GM18508 (cell line): Measurements from ENCODE around the gene GIPR.
"Not testable (repeated sequence)": the region's sequence is repeated elsewhere in the genome, so short reads cannot be mapped to it uniquely, and the experiment has no call there.

Experiments used
- ATAC-seq: cut with Tn5 transposase; IDR thresholded peaks from one replicate; pipeline ENCODE4 v1.9.1; 2021; ENCODE audit warnings: moderate number of reproducible peaks; ENCODE audit not compliant: insufficient read depth, unreplicated experiment

The GIPR gene, protein sequence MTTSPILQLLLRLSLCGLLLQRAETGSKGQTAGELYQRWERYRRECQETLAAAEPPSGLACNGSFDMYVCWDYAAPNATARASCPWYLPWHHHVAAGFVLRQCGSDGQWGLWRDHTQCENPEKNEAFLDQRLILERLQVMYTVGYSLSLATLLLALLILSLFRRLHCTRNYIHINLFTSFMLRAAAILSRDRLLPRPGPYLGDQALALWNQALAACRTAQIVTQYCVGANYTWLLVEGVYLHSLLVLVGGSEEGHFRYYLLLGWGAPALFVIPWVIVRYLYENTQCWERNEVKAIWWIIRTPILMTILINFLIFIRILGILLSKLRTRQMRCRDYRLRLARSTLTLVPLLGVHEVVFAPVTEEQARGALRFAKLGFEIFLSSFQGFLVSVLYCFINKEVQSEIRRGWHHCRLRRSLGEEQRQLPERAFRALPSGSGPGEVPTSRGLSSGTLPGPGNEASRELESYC

DNA sequence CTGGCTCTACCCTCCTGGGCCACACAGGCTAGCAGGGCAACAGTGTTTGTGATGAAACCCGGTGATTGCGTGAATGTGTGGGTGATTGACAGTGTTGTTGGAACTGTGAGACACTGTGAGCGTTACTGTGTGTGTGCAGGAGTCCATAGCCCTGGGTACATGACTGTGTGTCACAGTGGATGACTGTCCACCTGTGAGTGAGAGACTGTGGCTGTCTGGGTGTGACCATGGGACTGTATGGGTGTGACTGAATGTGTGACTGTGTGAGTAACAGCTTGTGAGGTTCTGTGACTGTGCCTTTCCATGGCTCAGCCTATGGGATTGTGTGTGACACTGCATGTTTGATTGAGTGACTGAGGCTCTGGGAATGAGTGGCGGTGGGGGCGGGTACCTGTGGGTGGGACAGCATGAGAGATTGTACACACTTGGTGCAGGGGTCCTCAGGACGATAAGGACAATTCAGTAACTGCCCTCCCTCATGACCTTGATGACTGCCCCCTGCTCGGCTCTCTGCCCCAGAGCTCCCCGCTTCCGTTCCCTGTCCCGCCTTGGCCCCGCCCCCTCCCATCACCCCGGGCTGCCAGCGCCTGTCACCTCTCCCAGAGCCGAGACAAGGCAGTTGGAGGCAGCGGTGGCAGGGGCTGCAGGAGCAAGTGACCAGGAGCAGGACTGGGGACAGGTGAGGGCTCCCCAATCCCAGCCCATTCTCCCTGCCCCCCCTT, at the start of gene GIPR:
Gene GIPR (plus strand): TSS at position 602 of the 722 bp plus-strand sequence. CDS start 1,300 bp downstream, outside the sequence.
- ATAC-seq = no peak

DNA sequence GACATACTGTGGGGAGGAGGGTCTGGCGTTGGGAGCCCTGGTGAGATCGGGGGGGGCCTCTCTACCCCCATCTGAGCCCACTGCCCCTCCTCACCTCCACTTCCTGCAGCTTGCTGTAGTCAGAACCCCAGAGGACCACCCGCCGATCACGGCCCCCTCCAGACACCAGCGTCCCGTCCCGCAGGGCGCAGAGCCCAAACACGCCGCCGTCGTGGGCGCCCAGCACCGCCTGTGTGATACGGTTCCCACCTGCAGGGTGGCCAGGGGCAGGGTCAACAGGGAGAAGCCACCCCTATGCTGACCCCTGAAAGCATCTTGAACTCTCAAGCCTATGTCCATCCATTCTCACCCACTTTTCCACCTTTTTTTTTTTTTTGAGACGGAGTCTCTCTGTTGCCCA, 46.6 kb upstream of the GIPR start:
- no peak for ATAC-seq

DNA sequence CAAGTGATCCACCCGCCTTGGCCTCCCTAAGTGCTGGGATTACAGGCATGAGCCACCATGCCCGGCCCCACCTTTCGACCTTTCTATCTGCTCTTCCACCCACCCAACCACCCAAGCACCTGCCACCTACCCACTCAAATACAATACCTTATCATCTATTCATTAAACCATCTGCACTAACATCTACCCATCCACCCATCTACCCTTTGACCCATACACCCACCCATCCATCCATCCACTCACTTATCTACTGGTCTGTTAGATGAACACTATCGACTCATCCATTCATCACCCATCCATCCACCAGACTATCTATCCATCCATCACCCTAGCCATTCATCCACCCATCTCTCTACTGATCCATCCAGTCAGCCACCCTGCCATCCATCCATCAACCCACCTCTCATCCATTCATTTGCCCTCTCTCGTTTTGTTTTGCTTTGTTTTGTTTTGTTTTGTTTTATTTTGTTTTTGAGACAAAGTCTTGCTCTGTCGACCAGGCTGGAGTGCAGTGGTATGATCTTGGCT, 46.0 kb upstream of the GIPR start:
- ATAC-seq = no peak

DNA sequence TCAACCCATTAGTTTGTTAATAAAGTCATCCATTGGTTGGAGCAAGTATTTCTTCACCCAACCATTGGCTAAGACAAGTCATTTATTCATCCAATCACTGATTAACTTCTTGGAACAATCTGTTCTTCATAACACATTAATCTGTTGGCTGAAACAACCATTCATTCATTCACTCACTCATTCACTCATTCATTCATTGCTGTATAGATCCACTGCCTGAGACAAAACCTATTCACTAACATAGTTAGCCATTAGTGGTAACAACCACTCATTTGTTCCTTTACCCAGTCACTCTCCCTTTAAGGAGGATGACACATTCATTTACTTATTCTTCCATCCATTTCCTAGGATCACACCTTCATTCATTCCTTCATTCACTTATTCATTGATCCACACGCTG, 44.0 kb upstream of the GIPR start:
- ATAC-seq = no peak

DNA sequence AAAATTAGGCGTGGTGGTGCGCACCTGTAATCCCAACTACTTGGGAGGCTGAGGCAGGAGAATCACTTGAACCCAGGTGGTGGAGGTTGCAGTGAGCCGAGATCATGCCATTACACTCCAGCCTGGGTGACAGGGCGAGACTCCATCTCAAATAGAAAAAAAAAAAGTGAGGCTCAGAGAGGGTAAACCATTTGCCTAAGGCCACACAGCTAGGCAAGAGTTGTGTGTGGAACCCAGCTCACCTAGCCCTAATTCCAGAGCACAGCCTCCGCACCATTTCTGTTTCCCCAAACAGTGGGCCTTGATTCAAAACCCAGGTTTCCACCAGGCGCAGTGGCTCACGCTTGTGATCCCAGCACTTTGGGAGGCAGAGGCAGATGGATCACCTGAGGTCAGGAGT, 39.8 kb upstream of the GIPR start:
- ATAC-seq = not testable (repeated sequence)

DNA sequence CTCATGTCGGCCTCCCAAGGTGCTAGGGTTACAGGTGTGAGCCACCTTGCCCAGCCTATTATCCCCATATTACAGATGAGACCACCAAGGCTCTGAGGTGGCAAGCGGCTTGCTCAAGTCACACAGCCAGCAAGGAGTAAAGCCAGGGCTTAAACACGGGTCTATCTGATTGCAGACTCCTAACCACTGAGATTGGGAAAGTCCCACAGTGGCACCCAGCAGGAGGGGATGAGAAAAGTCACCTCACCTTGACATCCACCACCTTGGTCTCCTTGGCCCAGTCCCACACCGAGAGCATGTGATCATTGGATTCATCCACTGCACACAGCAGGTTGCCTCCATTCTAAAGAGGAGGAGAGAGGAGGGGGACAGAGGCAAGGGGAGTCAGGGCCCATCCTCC, 38.3 kb upstream of the GIPR start:
- no peak for ATAC-seq

DNA sequence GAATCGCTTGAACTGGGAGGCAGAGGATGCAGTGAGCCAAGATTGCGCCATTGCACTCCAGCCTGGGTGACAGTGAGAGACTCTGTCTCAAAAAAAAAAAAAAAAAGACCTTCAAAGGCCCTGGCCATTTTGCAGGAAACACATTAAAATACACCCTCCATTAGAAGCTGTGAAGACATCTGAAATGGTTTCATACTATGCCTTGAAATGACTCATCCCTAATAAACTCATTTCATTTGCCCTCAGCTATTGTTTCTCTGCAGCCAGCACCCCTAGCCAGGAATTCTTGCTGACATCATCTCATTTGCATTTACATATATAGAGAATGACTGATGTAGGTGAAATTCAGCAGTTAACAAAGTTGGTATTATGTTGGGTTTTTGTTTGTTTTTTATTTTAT, 37.6 kb upstream of the GIPR start:
- no peak for ATAC-seq

DNA sequence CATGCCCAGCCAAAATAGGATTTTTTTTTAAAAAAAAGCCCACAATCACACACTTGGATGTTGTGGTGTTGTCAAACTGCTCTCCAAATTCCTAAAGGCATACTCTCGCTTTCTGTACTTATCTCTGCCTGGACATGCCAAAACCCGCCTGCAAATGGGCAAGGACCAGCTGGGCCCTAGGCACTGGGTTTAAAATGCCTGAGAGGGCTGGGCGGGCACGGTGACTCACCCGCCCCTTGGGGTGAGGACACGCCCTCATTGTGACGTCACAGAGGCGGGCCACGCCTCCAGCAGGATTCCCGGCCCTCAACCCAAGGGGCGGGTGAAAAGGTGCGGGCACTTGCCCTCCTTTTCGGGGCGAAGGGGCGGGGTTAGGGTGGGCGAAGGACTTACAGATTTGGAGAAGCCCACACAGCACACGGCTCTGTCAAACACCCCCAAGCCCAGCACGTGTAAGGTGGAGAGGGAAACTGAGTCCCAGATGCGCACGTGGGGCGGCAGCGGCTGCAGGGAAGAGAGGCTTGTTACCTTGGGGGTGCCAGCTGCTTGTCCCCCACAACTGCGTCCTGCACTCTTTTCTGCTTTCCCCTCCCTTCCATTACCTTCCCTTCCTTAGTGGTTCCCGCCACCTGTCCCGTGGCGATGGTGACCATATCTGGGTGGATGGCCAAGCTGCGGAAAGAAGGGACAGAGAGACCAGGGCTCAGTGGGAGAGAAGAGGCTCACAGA, 35.4 kb upstream of the GIPR start:
- no peak for ATAC-seq

DNA sequence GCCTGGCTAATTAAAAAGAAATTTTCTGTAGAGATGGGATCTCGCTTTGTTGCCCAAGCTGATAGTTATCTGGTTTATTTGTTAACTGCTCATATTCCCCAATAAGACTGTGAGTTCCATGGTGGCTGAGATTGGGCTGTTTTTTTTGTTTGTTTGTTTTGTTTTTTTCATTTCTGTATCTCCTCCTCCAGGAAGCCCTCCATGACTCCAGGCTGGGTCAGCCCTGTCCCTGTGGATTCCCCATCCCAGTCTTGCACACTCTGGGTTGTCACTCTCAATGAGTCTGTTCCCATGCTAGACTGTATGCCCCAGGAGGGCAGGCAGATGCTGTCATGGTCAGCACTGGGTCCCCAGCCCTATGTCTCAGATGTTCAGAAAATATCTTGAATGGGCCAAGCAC, 31.7 kb upstream of the GIPR start:
- ATAC-seq = no peak

DNA sequence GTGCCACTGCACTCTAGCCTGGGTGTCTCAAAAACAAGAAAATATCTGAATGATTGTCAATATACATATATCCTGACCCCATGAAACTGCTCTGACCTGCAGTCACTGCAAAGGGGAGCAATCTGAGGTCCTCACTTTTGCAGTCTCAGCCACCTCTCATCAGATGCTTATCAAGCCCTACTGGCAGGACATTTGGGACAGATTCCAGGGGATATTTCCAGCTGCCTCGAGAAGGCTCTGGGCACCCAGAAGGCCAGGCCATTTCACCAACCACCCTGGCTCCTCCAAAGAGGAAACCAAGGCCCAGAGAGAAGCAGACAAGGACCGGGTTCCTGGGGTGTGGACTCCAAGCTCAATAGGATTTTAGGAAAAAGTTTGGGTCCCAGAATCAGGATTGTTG, 31.1 kb upstream of the GIPR start:
- ATAC-seq = no peak

DNA sequence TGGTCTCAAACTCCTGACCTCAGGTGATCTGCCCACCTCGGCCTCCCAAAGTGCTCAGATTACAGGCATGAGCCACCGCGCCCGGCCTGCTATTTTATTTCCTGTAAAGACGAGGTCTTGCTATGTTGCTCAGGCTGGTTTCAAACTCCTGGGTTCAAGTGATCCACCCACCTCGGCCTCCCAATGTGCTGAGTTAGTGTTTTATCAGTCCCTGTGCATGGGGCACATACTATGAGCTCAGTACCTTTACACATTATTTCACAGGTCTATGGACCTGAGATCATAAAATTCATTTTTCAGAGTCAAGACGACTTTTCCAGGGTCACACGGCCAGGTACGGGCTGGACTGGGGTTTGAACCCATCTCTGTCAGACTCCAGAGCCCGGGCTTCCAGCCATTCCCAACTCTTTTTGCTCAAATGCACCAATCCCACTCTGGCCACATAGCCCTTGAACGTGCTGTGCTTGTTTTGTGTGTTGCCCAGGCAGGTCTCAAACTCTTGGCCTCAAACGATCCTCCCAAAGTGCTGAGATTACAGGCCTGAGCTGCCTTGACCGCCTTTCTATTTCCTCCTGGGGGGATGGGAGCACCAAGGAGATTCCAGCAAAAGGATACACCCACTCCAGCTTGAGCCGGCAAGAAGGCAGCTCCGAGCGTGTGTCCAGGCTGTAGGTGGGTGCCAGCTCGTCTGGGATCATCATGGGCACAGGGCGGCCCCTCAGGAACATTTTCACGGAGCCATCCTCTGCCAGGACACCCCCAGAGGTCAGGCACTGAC, 29.9 kb upstream of the GIPR start:
- ATAC-seq = no peak

DNA sequence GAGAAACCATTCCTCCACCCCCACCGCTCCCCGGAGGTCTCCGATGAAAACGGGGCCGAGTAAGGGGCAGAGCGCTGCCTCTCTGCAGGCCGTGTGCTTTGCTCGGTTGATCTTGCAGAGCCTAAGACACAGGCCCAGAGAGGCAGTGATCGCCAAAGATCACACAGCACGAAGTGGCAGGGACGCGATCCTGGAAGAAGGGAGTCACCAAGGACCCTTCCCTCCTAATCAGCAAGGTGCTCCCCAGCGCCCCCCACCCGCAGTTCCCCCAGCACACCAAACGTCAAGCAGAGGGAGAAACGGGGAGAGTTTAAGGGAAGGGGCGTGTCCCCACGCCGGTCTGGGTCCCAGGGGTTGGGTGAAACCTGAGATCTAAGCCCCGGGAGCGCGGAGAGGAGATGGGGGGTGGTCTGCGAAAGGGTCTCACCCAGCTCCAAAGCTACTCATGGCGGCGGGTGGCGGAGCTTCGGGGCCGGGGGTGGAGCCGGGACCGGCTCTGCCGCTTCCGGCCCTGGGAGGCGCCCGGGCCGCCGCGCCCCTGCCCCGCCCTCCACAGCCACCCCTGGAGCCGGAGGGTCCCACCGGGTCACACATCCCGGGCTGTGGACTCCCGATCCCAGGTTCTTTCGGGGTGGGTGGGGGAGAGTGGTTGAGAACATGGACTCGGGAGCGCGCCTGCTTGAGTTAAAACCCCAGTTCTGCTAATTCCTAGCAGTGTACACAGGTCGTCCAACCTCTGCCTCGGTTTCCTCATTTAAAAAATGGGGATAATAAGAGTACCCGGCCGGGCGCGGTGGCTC, 28.9 kb upstream of the GIPR start, which contains the start of gene EML2:
Gene EML2 (minus strand): TSS at position 468 of the 800 bp plus-strand sequence. CDS start 21 bp downstream, at position 447.
- no peak for ATAC-seq

DNA sequence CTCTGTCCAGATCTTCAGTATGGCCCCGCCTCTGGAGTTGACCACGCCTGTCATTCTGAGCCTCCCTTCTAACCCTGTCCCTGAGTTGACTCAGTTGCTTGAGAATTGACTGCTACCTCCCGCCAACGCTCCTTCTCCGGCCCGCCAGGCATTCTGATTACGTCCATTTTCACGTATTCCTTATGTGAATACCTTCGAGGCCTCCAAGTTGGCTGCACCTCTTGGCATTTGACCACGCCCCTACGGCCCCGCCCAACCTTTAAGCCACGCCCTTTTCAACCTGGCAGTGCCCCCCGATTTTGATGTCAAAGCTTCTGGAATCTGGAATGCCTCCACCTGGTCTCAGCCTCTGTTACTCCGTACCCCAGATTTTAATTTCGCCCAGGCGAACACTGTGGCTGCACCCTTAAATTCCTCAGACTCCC, 27.2 kb upstream of the GIPR start:
- no peak for ATAC-seq

DNA sequence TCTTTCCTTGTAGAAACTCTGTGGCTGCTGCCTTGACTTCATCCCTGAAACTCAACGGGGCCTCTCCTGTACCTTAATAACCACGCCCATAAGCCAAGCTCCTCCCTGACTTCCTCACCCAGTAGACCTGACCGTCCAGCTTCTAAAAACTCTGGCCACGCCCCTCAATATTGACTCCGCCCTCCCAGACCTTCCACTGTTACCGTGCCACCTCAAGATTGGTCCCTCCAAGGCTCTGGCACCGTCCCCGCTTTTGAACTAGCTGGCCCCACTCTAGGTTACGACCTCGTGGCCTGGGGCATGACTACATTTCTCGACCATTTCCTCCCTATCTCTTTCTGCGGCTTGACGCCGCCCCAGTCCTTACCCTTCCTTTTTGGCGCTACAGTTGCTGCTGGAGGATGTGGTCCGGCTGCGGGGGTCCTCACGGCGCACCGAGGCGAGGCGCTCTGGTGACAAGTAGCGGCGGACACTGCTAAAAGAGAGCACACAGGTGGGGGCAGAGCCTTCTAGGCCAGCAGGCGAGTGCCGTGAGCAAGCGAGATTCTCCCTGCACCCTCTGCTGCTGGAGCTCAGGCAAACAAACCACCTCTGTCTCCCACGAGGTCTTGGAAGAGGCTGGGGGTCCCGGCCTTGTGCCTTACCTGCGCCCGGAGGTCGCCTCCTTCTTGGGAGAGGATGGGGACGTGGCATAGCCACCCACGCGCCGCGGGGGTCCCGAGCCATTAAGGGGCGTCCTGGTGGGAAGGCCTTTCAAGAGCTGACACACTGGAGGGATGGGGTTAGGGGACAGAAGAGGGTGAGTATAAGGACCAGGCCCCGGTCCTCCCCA, 26.5 kb upstream of the GIPR start:
- ATAC-seq = peak; percentile 33

DNA sequence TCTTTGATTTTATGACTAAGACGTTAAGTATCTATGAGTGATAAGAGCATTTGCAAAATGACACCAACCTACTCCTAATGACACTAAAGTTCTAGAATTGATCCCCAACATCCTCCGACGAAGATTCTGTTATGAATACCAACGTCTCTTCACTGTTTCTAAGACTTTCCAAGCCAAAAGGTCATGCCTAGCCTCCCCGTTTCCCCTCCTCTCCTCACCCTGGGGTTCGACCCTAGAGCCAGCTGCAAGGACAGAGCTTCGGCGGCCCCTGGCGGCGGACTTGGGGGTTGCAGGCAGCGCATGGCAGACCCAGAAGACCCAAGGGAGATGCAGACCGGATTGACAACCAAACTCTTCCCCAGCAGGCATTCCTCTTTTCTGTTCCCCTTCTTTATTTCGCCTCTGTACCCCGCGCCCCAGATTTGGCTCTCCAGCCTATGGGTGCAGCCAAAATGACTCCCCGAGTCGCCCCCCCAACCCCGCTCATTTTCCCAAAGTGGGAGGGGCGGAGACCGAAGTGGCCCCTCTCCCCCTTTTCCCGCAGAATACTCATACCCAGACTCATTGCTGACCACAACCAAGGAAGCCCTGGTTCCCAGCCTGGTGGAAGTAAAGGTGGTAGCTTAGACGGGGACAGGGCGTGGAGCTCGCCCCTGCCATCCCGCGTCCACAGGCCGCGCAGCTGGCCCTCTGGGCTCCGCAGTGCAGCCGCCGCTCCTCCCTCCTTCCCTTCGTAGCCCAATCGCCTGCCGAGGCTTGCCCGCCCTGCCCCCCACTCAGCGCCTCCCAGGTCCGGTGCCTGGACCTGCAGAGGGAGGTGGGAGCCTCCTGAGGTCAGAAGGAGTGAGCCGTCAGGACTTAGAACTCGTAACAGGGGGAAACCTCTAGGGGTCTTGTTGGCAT, 24.7 kb upstream of the GIPR start:
- no peak for ATAC-seq

DNA sequence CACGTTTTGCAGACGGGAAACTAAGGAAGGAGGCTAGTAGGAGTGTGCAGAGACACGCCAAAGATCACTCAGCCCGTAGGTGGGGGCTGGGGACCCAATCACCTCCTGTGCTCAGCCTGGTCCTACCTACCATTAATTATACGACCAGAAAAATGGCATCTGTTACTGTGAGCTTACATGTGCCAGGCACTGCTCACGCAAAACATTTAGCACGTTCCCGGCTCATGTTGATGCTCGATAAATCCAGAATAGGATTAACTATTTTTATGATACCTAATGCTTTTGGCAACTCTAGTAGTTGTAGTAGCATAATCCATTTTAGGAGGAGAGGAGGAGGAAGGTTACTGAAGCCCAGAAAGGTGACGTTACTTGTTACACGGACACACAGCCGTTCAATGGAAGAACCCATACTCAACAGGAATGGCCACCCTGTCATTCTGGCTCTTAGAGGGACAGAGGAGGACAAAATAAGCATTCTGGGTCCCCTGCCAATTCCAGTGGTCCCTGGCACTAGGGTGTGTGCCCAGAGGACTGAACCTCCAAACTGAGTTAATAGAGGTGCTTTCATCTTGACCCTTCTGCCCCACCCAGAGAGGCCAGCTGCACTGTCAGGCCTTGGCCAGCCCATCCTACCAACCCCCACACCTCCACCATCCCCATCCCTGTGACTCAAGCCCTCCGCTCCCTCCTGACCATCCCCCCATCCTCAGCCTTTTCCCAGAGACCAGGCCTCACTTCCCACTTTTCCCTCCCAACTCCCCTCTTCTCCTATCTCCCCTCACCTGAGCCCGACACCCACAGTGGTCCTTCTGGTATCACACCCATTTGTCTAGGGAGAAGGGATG, 23.9 kb upstream of the GIPR start:
- ATAC-seq = no peak
